AG09319 (cell line): Measurements from ENCODE around the gene CEP164.

Experiments used
- DNase-seq: peaks from one replicate; pipeline ENCODE4 v3.0.0-alpha.2; 2010; ENCODE audit warnings: low read depth; ENCODE audit errors: extremely low read depth
- TF ChIP-seq, protein P1 (sequence below): IDR thresholded peaks from 2 replicates; pipeline ENCODE4 v1.5.1; 2011; ENCODE audit warnings: low read depth, mild to moderate bottlenecking, inconsistent platforms, low read length, moderate library complexity

CEP164 gene

GRCh38 chr11:117327567-117328374 lies at the start of gene CEP164:
Gene CEP164, plus strand, starts transcription at chr11:117327854. Its CDS starts 10,733 bp downstream, at chr11:117338587.
- TF ChIP-seq, protein P1, sequence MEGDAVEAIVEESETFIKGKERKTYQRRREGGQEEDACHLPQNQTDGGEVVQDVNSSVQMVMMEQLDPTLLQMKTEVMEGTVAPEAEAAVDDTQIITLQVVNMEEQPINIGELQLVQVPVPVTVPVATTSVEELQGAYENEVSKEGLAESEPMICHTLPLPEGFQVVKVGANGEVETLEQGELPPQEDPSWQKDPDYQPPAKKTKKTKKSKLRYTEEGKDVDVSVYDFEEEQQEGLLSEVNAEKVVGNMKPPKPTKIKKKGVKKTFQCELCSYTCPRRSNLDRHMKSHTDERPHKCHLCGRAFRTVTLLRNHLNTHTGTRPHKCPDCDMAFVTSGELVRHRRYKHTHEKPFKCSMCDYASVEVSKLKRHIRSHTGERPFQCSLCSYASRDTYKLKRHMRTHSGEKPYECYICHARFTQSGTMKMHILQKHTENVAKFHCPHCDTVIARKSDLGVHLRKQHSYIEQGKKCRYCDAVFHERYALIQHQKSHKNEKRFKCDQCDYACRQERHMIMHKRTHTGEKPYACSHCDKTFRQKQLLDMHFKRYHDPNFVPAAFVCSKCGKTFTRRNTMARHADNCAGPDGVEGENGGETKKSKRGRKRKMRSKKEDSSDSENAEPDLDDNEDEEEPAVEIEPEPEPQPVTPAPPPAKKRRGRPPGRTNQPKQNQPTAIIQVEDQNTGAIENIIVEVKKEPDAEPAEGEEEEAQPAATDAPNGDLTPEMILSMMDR = no peak
- DNase-seq = peak; percentile 94

GRCh38 chr11:117278347-117278746 lies 49.3 kb upstream of the CEP164 start:
- DNase-seq = no peak
- TF ChIP-seq, protein P1 = no peak

DNA sequence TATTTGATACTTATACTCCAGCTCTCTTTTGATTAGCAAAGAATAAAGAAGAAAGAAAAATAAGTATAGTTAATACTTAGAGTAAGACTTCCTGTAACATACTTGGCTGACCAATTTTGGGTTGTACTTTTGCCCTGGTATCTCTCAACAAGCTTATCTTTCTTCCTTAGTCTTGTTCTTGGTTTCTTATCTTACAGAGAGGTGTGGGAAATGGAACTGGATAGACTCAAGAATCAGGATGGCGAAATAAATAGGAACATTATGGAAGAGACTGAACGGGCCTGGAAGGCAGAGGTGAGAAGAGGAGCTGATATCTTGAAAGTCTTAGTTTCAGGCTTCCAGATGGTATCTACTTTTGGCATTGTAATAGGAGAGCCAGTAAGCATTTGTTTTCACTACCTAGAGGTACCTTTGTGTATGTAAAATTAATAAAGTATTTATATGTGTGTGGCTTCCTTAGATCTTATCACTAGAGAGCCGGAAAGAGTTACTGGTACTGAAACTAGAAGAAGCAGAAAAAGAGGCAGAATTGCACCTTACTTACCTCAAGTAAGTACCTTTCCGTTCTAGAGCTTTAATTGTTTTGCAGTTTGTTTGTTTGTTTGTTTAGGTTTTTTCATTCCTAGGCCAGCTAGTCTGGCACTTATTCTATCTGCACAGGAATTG lies 47.8 kb upstream of the CEP164 start:
- no peak for DNase-seq
- TF ChIP-seq, protein P1 = no peak

DNA sequence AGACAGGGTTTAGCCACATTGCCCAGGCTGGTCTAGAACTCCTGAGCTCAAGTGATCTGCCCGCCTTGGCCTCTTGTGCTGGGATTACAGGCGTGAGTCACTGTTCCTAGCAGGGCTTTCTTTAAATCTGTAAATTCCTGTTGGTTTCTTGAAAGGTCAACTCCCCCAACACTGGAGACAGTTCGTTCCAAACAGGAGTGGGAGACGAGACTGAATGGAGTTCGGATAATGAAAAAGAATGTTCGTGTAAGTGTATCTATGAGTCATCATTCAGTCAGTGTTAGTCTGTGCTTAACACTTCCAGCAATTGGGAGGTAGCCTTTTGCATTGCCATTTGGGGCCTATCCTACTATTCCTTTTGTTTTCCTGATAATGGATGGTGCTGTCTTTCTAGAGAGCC lies 46.5 kb upstream of the CEP164 start:
- DNase-seq = peak; percentile 85

GRCh38 chr11:117281869-117282268 lies 45.8 kb upstream of the CEP164 start:
- TF ChIP-seq, protein P1 = no peak
- no peak for DNase-seq

More for the DNA sequence above, 46.5 kb upstream of the CEP164 start:
- TF ChIP-seq, protein P1 = no peak

- DNase-seq = no peak
- TF ChIP-seq, protein P1 = no peak
These were observed 44.7 kb upstream of the CEP164 start for GRCh38 chr11:117282956-117283355.

- no peak for DNase-seq
- TF ChIP-seq, protein P1 = no peak
These were observed 43.6 kb upstream of the CEP164 start for GRCh38 chr11:117284053-117284452.
